ENCODE data around the gene GREB1. TPM values are rescaled to one million over a fixed set of nuclear protein-coding genes. Genes with fewer than 3 reads are reported as not detected.

The GREB1 gene
- total RNA-seq, 4 donors from 2014 or later: 3.0 to 6.1 (median 4.3) TPM

- H3K4me3 ChIP-seq: no peak overlapping the region
- TF ChIP-seq POLR2AphosphoS5 (IDR thresholded peaks at IDR 0.05): no peak
- no peak for TF ChIP-seq POLR2A (IDR thresholded peaks at IDR 0.05)
- TF ChIP-seq CTCF (IDR thresholded peaks at IDR 0.05): no peak
- no peak for TF ChIP-seq EP300 (IDR thresholded peaks at IDR 0.05)
- H3K36me3 ChIP-seq: no peaks in the 10 kb centered on the region
- WGBS: 88% methylated on average over 8 of the region's 8 CpGs
- H3K27me3 ChIP-seq: no peaks in the 10 kb centered on the region
- no peaks in the 10 kb centered on the region for H3K9me3 ChIP-seq
- H3K4me1 ChIP-seq: no peaks in the 10 kb centered on the region
- H3K27ac ChIP-seq: no peak overlapping the region
- DNase-seq (ENCODE audit: low spot score in 2 of 2): no peak
Measured at GRCh38 chr2:11591091-11591490, 57.2 kb downstream of the GREB1 start.

- 94% methylated on average over 47 of the region's 53 CpGs for WGBS
- Histone ChIP-seq H3K9me3 (no peaks in the 10 kb centered on the region), H3K36me3 (no peaks in the 10 kb centered on the region), H3K27me3 (no peaks in the 10 kb centered on the region), H3K4me3 (no peak overlapping the region), H3K27ac (no peak overlapping the region), H3K4me1 (no peaks in the 10 kb centered on the region)
- DNase-seq (ENCODE audit: low spot score in 2 of 2): no peak
- TF ChIP-seq POLR2A (IDR thresholded peaks at IDR 0.05) (no peak), CTCF (IDR thresholded peaks at IDR 0.05) (no peak), EP300 (IDR thresholded peaks at IDR 0.05) (no peak), POLR2AphosphoS5 (IDR thresholded peaks at IDR 0.05) (no peak)
Measured at GRCh38 chr2:11592671-11593574, 59.1 kb downstream of the GREB1 start.

GRCh38 chr2:11596801-11597200 lies 63.0 kb downstream of the GREB1 start:
- H3K36me3 ChIP-seq: peaks cover 4% of the 10 kb centered on the region
- no peak overlapping the region for H3K27ac ChIP-seq
- H3K4me3 ChIP-seq: no peak overlapping the region
- no peak for DNase-seq (ENCODE audit: low spot score in 2 of 2)
- TF ChIP-seq POLR2AphosphoS5 (IDR thresholded peaks at IDR 0.05): no peak
- no peak for TF ChIP-seq POLR2A (IDR thresholded peaks at IDR 0.05)
- no peak for TF ChIP-seq EP300 (IDR thresholded peaks at IDR 0.05)
- TF ChIP-seq CTCF (IDR thresholded peaks at IDR 0.05): no peak
- H3K27me3 ChIP-seq: no peaks in the 10 kb centered on the region
- no peaks in the 10 kb centered on the region for H3K4me1 ChIP-seq
- WGBS: 93% methylated on average over 10 of the region's 10 CpGs
- no peaks in the 10 kb centered on the region for H3K9me3 ChIP-seq

- no peaks in the 10 kb centered on the region for H3K4me1 ChIP-seq
- H3K27me3 ChIP-seq: no peaks in the 10 kb centered on the region
- no peaks in the 10 kb centered on the region for H3K9me3 ChIP-seq
- no peak overlapping the region for H3K4me3 ChIP-seq
- peaks cover 4% of the 10 kb centered on the region for H3K36me3 ChIP-seq
- DNase-seq (ENCODE audit: low spot score in 2 of 2): no peak
- WGBS: 86% methylated on average over 10 of the region's 10 CpGs
- TF ChIP-seq POLR2A (IDR thresholded peaks at IDR 0.05): no peak
- no peak overlapping the region for H3K27ac ChIP-seq
Measured at GRCh38 chr2:11597538-11598225, 63.8 kb downstream of the GREB1 start.

- DNase-seq (ENCODE audit: low spot score in 2 of 2): no peak
- TF ChIP-seq POLR2AphosphoS5 (IDR thresholded peaks at IDR 0.05) (no peak), POLR2A (IDR thresholded peaks at IDR 0.05) (no peak), EP300 (IDR thresholded peaks at IDR 0.05) (no peak), CTCF (IDR thresholded peaks at IDR 0.05) (no peak)
- no peaks in the 10 kb centered on the region for H3K27me3 ChIP-seq
- H3K36me3 ChIP-seq: peaks cover 4% of the 10 kb centered on the region
- WGBS: 62% methylated on average over 8 of the region's 9 CpGs
- H3K9me3 ChIP-seq: no peaks in the 10 kb centered on the region
- no peak overlapping the region for H3K27ac ChIP-seq
- H3K4me3 ChIP-seq: no peak overlapping the region
- no peaks in the 10 kb centered on the region for H3K4me1 ChIP-seq
Measured at GRCh38 chr2:11598228-11598731, 64.4 kb downstream of the GREB1 start.
